CD14-positive monocyte (primary cell): ENCODE data around the gene SPHKAP. TPM values are rescaled to one million over a fixed set of nuclear protein-coding genes. Genes with fewer than 3 reads are reported as not detected.

Experiments
- DNase-seq, 3 donors: peaks; one replicate each; pipeline ENCODE4 v3.0.0-alpha.2; 2011 to 2022
- H2AFZ ChIP-seq: 2 replicates; pipeline ENCODE4 v1.6.0; 2012; ENCODE audit warnings: mild to moderate bottlenecking, low read depth, low read length, inconsistent platforms; ENCODE audit not compliant: insufficient read depth, poor library complexity, severe bottlenecking
- H3K27ac ChIP-seq, 2 donors: 1 replicate in 1 of 2; 2 replicates in 1 of 2; pipeline ENCODE4 v1.5.1; 2012 to 2013; ENCODE audit warnings: low read length in 2 of 2, control low read depth in 1 of 2, inconsistent platforms in 1 of 2, low read depth in 1 of 2, mild to moderate bottlenecking in 1 of 2
- H3K27me3 ChIP-seq, 2 donors: one replicate each; pipeline versions ENCODE4 v1.6.0 to v1.6.1; 2011 to 2013; ENCODE audit warnings: low read length in 2 of 2; ENCODE audit not compliant: control insufficient read depth in 2 of 2, insufficient read depth in 2 of 2
- H3K36me3 ChIP-seq, 2 donors: replicated peaks in 1 of 2; 1 replicate in 1 of 2; 2 replicates in 1 of 2; pipeline versions ENCODE4 v1.5.1 to v1.6.1; 2012 to 2013; ENCODE audit warnings: low read length in 2 of 2, control low read depth in 1 of 2, inconsistent platforms in 1 of 2, mild to moderate bottlenecking in 1 of 2; ENCODE audit not compliant: insufficient read depth in 2 of 2, control insufficient read depth in 1 of 2
- H3K4me1 ChIP-seq, 2 donors: 1 replicate in 1 of 2; 2 replicates in 1 of 2; pipeline versions ENCODE4 v1.5.1 to v1.6.1; 2012 to 2013; ENCODE audit warnings: low read length in 2 of 2, control low read depth in 1 of 2, inconsistent platforms in 1 of 2, mild to moderate bottlenecking in 1 of 2, moderate library complexity in 1 of 2; ENCODE audit not compliant: insufficient read depth in 2 of 2, control insufficient read depth in 1 of 2
- H3K4me2 ChIP-seq: replicated peaks from 2 replicates; pipeline ENCODE3; 2012; ENCODE audit warnings: low read length, moderate library complexity, mild to moderate bottlenecking; ENCODE audit not compliant: poor library complexity, severe bottlenecking; ENCODE audit errors: extremely low read depth
- H3K4me3 ChIP-seq, 3 experiments: fragments of 200-600 bp in 1 of 3; sonication (generic) in 1 of 3; replicated peaks in 1 of 3; 1 replicate in 2 of 3; 2 replicates in 1 of 3; pipeline ENCODE4 v1.5.1; 2011 to 2013; ENCODE audit warnings: low read length in 3 of 3, mild to moderate bottlenecking in 3 of 3, control low read depth in 2 of 3, low read depth in 2 of 3, inconsistent platforms in 1 of 3, moderate library complexity in 1 of 3
- H3K79me2 ChIP-seq: 2 replicates; pipeline ENCODE4 v1.6.0; 2012; ENCODE audit warnings: mild to moderate bottlenecking, control low read depth, inconsistent platforms, low read length, moderate library complexity; ENCODE audit not compliant: insufficient read depth
- H3K9ac ChIP-seq: 2 replicates; pipeline ENCODE4 v1.6.0; 2017; ENCODE audit warnings: low read length, mild to moderate bottlenecking; ENCODE audit not compliant: insufficient read depth, poor library complexity, severe bottlenecking
- H3K9me3 ChIP-seq, 2 donors: replicated peaks in 1 of 2; 1 replicate in 1 of 2; 2 replicates in 1 of 2; pipeline versions ENCODE4 v1.5.1 to v1.6.1; 2012 to 2013; ENCODE audit warnings: low read length in 2 of 2, control low read depth in 1 of 2; ENCODE audit not compliant: control insufficient read depth in 1 of 2, insufficient read depth in 1 of 2
- H4K20me1 ChIP-seq: 2 replicates; pipeline ENCODE4 v1.6.0; 2012; ENCODE audit warnings: mild to moderate bottlenecking, low read length, control low read depth, moderate library complexity; ENCODE audit not compliant: insufficient read depth
- H3K27ac Mint-ChIP-seq, 7 donors: one replicate each; pipeline ENCODE4 v1.8.0; 2020; ENCODE audit warnings: mild to moderate bottlenecking in 7 of 7, mixed read lengths in 7 of 7, moderate library complexity in 6 of 7, inconsistent platforms in 2 of 7
- H3K27me3 Mint-ChIP-seq, 3 donors: one replicate each; pipeline ENCODE4 v1.8.0; 2021 to 2022; ENCODE audit warnings: low read depth in 3 of 3, mild to moderate bottlenecking in 3 of 3, mixed read lengths in 3 of 3, moderate library complexity in 3 of 3, inconsistent platforms in 1 of 3
- H3K36me3 Mint-ChIP-seq, 2 donors: one replicate each; pipeline ENCODE4 v1.8.0; 2020; ENCODE audit warnings: mixed read lengths in 2 of 2, inconsistent platforms in 1 of 2, mild to moderate bottlenecking in 1 of 2
- H3K4me1 Mint-ChIP-seq: one replicate; pipeline ENCODE4 v1.8.0; 2020; ENCODE audit warnings: mild to moderate bottlenecking, mixed read lengths
- H3K4me3 Mint-ChIP-seq, 2 donors: one replicate each; pipeline ENCODE4 v1.8.0; 2020; ENCODE audit warnings: mild to moderate bottlenecking in 2 of 2, mixed read lengths in 2 of 2, moderate library complexity in 1 of 2
- H3K9me3 Mint-ChIP-seq, 7 donors: one replicate each; pipeline ENCODE4 v1.8.0; 2020 to 2022; ENCODE audit warnings: mixed read lengths in 7 of 7, mild to moderate bottlenecking in 6 of 7, moderate library complexity in 6 of 7, inconsistent platforms in 2 of 7
- WGBS: methylation state at CpG from one replicate; pipeline ENCODE4 v1.1.5; 2013; ENCODE audit warnings: missing lambda C conversion rate; ENCODE audit not compliant: insufficient coverage; 5-methylcytosine and 5-hydroxymethylcytosine counted together
- intact Hi-C, 2 donors: fragments of 100-400 bp; cut with micrococcal nuclease; formaldehyde crosslinking; loops; one replicate each; pipeline versions ENCODE4 v1.15.0 to v1.15.1; 2023
- polyA plus RNA-seq, 3 donors: library from polyadenylated mRNA; depleted of rRNA in 1 of 3; unstranded in 2 of 3; stranded (reverse) in 1 of 3; fragments of 300-500 nt in 2 of 3; fragments of >200 nt in 1 of 3; fragmentation: Illumina TruSeq in 2 of 3; gene quantifications; 1 replicate in 2 of 3; 2 replicates in 1 of 3; pipeline ENCODE4 v1.2.3, GENCODE V29; 2012 to 2021
- TF ChIP-seq, protein P1 (sequence below): fragments of 200-600 bp; IDR thresholded peaks from one replicate; pipeline ENCODE4 v1.8.0; 2022; ENCODE audit warnings: antibody characterized with exemption, mild to moderate bottlenecking

SPHKAP gene
- polyA plus RNA-seq, 3 donors, result not detected

DNA sequence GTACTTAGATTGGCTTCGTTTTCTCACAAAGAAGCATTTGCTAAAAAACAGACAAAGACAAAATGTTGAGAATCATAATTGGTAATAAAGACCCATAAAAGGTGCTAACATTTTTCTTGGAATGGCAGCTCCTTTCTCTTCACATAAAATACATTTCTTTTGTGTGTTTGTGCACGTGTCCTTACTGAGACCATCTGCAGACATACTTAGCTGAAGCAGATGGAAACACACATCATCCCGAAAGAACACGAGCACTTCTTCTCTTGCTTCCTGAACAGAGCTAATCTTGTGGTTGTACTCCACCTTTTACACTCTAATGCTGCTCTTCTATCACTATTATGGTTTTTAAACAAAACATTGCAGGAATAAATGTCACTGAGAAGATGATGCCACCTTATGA is 142.5 kb downstream of the SPHKAP start:
- H2AFZ ChIP-seq, result no peak overlapping the region
- H3K9ac ChIP-seq, result no peak overlapping the region
- TF ChIP-seq, protein P1, sequence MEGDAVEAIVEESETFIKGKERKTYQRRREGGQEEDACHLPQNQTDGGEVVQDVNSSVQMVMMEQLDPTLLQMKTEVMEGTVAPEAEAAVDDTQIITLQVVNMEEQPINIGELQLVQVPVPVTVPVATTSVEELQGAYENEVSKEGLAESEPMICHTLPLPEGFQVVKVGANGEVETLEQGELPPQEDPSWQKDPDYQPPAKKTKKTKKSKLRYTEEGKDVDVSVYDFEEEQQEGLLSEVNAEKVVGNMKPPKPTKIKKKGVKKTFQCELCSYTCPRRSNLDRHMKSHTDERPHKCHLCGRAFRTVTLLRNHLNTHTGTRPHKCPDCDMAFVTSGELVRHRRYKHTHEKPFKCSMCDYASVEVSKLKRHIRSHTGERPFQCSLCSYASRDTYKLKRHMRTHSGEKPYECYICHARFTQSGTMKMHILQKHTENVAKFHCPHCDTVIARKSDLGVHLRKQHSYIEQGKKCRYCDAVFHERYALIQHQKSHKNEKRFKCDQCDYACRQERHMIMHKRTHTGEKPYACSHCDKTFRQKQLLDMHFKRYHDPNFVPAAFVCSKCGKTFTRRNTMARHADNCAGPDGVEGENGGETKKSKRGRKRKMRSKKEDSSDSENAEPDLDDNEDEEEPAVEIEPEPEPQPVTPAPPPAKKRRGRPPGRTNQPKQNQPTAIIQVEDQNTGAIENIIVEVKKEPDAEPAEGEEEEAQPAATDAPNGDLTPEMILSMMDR, result no peak

DNA sequence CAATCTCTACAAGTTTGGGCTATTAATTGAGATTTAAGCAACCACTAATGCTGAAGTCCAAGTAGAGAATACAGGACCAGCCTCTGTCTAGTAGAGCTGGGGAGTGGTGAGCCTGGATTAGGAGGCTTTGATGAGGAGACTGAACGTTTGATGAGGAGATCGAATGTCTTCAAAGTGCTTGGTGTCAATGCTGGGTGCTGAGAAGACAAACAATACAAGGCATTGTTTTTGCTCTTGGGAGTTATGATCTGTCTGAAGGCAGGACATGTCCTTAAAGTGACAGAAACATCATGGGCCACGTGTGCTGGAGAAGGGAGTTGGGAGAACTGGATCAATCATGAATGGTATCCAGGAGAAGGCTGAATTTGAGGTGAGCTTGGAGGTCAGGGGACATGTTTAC is 143.6 kb downstream of the SPHKAP start:
- H3K4me1 ChIP-seq, result no peaks in the 10 kb centered on the region

More for the DNA sequence above, 142.5 kb downstream of the SPHKAP start:
- H3K9me3 Mint-ChIP-seq, result no peaks in the 10 kb centered on the region
- H3K4me1 ChIP-seq, result no peaks in the 10 kb centered on the region
- H3K9me3 ChIP-seq, result no peaks in the 10 kb centered on the region
- H3K36me3 Mint-ChIP-seq, result no peaks in the 10 kb centered on the region
- H3K36me3 ChIP-seq, result no peaks in the 10 kb centered on the region
- no peak overlapping the region for H3K4me3 Mint-ChIP-seq
- WGBS, result no CpG with 5 or more reads among the region's 4 CpGs
- H3K27me3 Mint-ChIP-seq, result peaks cover 0 to 2% (median 0%) of the 10 kb centered on the region in 3 donors
- no peak overlapping the region for H3K4me2 ChIP-seq
- H3K4me1 Mint-ChIP-seq, result no peaks in the 10 kb centered on the region
- H3K79me2 ChIP-seq, result no peaks in the 10 kb centered on the region
- H3K27ac Mint-ChIP-seq, result no peak overlapping the region
- H3K27me3 ChIP-seq, result no peaks in the 10 kb centered on the region
- H3K4me3 ChIP-seq, result no peak overlapping the region
- no peaks in the 10 kb centered on the region for H4K20me1 ChIP-seq
- no peak overlapping the region for H3K27ac ChIP-seq
- intact Hi-C loops, result no loop called here
- no peak for DNase-seq

More for the DNA sequence above, 143.6 kb downstream of the SPHKAP start:
- Histone ChIP-seq H2AFZ (no peak overlapping the region), H3K36me3 (no peaks in the 10 kb centered on the region), H3K79me2 (no peaks in the 10 kb centered on the region), H4K20me1 (no peaks in the 10 kb centered on the region), H3K27me3 (no peaks in the 10 kb centered on the region), H3K4me3 (no peak overlapping the region), H3K4me2 (no peak overlapping the region), H3K9me3 (no peaks in the 10 kb centered on the region), H3K9ac (no peak overlapping the region), H3K27ac (no peak overlapping the region)
- no peak overlapping the region for H3K27ac Mint-ChIP-seq
- no peak overlapping the region for H3K4me3 Mint-ChIP-seq
- WGBS, result 58% methylated on average over 3 of the region's 3 CpGs
- no peaks in the 10 kb centered on the region for H3K36me3 Mint-ChIP-seq
- intact Hi-C loops, result no loop called here
- no peak for DNase-seq
- H3K9me3 Mint-ChIP-seq, result peaks cover 0 to 5% (median 2%) of the 10 kb centered on the region in 7 donors
- H3K4me1 Mint-ChIP-seq, result no peaks in the 10 kb centered on the region
- peaks cover 0 to 2% (median 0%) of the 10 kb centered on the region in 3 donors for H3K27me3 Mint-ChIP-seq
- TF ChIP-seq, protein P1, result no peak
